GM18499 (cell line): ENCODE results near the gene ZNF189.

Source experiments
- ATAC-seq: cut with Tn5 transposase; IDR thresholded peaks from one replicate; pipeline ENCODE4 v1.9.1; 2021; ENCODE audit warnings: moderate number of reproducible peaks; ENCODE audit not compliant: insufficient read depth, unreplicated experiment

Gene ZNF189

GRCh38 chr9:101417389-101417788 lies 18.7 kb downstream of the ZNF189 start:
- ATAC-seq: no peak

- no peak for ATAC-seq
These were observed 19.3 kb downstream of the ZNF189 start for GRCh38 chr9:101417977-101418376.

GRCh38 chr9:101418518-101419430 lies 20.1 kb downstream of the ZNF189 start:
- ATAC-seq: no peak

GRCh38 chr9:101419863-101420262 lies 21.2 kb downstream of the ZNF189 start:
- ATAC-seq: no peak

- no peak for ATAC-seq
These were observed 23.0 kb downstream of the ZNF189 start for GRCh38 chr9:101421653-101422065.

GRCh38 chr9:101427358-101427757 lies 28.7 kb downstream of the ZNF189 start:
- no peak for ATAC-seq

GRCh38 chr9:101427957-101428655 lies 29.5 kb downstream of the ZNF189 start:
- ATAC-seq: peak; percentile 48

- no peak for ATAC-seq
These were observed 30.3 kb downstream of the ZNF189 start for GRCh38 chr9:101428909-101429308.

GRCh38 chr9:101429736-101430135 lies 31.1 kb downstream of the ZNF189 start:
- ATAC-seq: no peak

- no peak for ATAC-seq
These were observed 33.5 kb downstream of the ZNF189 start for GRCh38 chr9:101432171-101432570.

GRCh38 chr9:101432740-101433139 lies 34.1 kb downstream of the ZNF189 start:
- ATAC-seq: no peak

- ATAC-seq: no peak
These were observed 34.6 kb downstream of the ZNF189 start for GRCh38 chr9:101433229-101433628.

GRCh38 chr9:101434998-101435397 lies 36.3 kb downstream of the ZNF189 start:
- no peak for ATAC-seq

GRCh38 chr9:101435601-101436079 lies 37.0 kb downstream of the ZNF189 start, which contains the start of gene ALDOB:
Gene ALDOB, minus strand, starts transcription at chr9:101435774. Its CDS starts 4,887 bp downstream, at chr9:101430887.
- no peak for ATAC-seq

- no peak for ATAC-seq
These were observed 39.2 kb downstream of the ZNF189 start for GRCh38 chr9:101437806-101438232.

- no peak for ATAC-seq
These were observed 39.9 kb downstream of the ZNF189 start for GRCh38 chr9:101438523-101438922.

GRCh38 chr9:101440714-101441230 lies 42.1 kb downstream of the ZNF189 start:
- ATAC-seq: no peak

GRCh38 chr9:101442318-101442717 lies 43.7 kb downstream of the ZNF189 start:
- no peak for ATAC-seq

GRCh38 chr9:101442736-101443135 lies 44.1 kb downstream of the ZNF189 start:
- ATAC-seq: no peak

- no peak for ATAC-seq
These were observed 44.7 kb downstream of the ZNF189 start for GRCh38 chr9:101443364-101443771.
